Progenitor cell of endocrine pancreas (in vitro differentiated cells): ENCODE data around the gene FBXL5. TPM values are rescaled to one million over a fixed set of nuclear protein-coding genes. Genes with fewer than 3 reads are reported as not detected.

Source experiments
- DNase-seq: peaks from one replicate; pipeline ENCODE4 v3.0.0; 2021; ENCODE audit warnings: low spot score; ENCODE audit not compliant: unreplicated experiment
- H3K27ac Mint-ChIP-seq: 2 replicates; pipeline ENCODE4 v1.8.0; 2021; ENCODE audit warnings: mild to moderate bottlenecking, moderate library complexity, mixed read lengths
- H3K27me3 Mint-ChIP-seq: 2 replicates; pipeline ENCODE4 v1.8.0; 2021; ENCODE audit warnings: mixed read lengths
- H3K36me3 Mint-ChIP-seq: 2 replicates; pipeline ENCODE4 v1.8.0; 2022; ENCODE audit warnings: mixed read lengths; ENCODE audit not compliant: insufficient read depth
- H3K4me1 Mint-ChIP-seq: 2 replicates; pipeline ENCODE4 v1.8.0; 2021; ENCODE audit warnings: low read depth, mixed read lengths
- H3K4me3 Mint-ChIP-seq: 2 replicates; pipeline ENCODE4 v1.8.0; 2021; ENCODE audit warnings: low read depth, mild to moderate bottlenecking, moderate library complexity, mixed read lengths
- H3K9me3 Mint-ChIP-seq: 2 replicates; pipeline ENCODE4 v1.8.0; 2021; ENCODE audit warnings: low read depth, mixed read lengths
- total RNA-seq: library from RNA; stranded (reverse); gene quantifications from 2 replicates; pipeline ENCODE4 v1.2.1, GENCODE V29; 2021
- TF ChIP-seq, protein P1 (sequence below): fragments of 200-600 bp; sonication (generic); IDR thresholded peaks from one replicate; pipeline ENCODE4 v1.5.0; 2021; ENCODE audit warnings: antibody characterized with exemption, mild to moderate bottlenecking; ENCODE audit not compliant: unreplicated experiment

Gene FBXL5
- total RNA-seq, 1 donor from 2014 or later: 66.9 TPM

DNA sequence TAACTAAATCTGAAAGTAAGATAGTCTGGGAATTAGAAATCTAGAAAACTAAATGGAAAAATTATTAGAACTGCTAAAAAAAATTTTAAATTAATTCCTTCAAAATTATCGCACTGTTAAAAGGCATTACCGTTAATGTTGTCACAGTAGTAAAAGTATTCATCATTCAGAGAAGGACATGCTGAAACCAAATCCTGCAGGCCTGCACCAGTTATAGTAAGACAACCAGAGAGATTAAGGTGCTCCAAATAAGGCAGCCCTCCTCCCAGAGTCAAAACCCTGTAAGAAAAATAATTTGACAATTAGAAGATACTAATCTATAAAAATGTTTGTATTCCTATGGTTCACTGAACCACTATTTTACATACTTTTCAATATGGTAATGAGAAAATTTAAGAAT lies 43.0 kb downstream of the FBXL5 start:
- Mint-ChIP-seq H3K4me3 (no peak overlapping the region), H3K36me3 (peaks cover 30% of the 10 kb centered on the region), H3K27ac (no peak overlapping the region), H3K4me1 (no peaks in the 10 kb centered on the region), H3K9me3 (peaks cover 6% of the 10 kb centered on the region), H3K27me3 (no peaks in the 10 kb centered on the region)
- TF ChIP-seq, protein P1, sequence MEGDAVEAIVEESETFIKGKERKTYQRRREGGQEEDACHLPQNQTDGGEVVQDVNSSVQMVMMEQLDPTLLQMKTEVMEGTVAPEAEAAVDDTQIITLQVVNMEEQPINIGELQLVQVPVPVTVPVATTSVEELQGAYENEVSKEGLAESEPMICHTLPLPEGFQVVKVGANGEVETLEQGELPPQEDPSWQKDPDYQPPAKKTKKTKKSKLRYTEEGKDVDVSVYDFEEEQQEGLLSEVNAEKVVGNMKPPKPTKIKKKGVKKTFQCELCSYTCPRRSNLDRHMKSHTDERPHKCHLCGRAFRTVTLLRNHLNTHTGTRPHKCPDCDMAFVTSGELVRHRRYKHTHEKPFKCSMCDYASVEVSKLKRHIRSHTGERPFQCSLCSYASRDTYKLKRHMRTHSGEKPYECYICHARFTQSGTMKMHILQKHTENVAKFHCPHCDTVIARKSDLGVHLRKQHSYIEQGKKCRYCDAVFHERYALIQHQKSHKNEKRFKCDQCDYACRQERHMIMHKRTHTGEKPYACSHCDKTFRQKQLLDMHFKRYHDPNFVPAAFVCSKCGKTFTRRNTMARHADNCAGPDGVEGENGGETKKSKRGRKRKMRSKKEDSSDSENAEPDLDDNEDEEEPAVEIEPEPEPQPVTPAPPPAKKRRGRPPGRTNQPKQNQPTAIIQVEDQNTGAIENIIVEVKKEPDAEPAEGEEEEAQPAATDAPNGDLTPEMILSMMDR: no peak
- no peak for DNase-seq

DNA sequence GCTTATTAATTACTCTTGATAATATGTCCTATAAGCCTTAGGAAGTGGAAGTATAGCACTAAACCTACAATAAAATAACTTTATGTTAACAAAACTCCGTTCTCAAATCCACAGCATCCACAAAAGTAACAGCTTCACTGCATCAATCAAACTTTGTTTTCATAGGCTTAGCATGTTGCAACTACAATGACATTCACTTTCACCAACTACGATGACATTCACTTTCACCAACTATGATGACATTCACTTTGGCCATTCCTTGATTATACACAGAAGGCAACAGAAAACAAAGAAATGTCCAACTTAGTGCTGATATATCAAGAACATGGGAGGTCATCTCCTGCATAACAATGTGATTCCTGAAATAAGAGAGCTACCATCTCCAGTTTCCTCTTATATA lies 44.3 kb downstream of the FBXL5 start:
- Mint-ChIP-seq H3K4me3 (no peak overlapping the region), H3K9me3 (no peaks in the 10 kb centered on the region), H3K27me3 (no peaks in the 10 kb centered on the region), H3K4me1 (no peaks in the 10 kb centered on the region), H3K27ac (no peak overlapping the region), H3K36me3 (peaks cover 17% of the 10 kb centered on the region)
- DNase-seq: no peak
- TF ChIP-seq, protein P1: no peak

DNA sequence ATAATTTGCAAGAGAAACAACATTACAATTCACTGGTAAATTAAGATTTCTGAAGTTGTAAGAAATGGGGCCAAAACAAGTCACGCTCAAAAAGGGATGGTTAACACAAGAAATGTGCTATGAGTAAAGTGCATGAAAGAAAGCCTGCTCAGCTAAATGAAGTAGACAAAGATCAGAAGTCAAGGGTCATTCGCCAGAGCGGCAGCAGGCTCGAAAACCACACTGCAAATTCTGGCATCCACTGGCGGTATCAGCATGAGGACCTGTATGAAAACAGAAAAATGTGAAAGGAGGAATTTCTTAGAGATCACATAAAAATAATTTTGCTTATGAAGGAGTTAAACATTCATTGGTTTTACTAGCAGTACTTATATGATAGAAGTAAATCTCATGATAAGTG lies 49.6 kb downstream of the FBXL5 start:
- TF ChIP-seq, protein P1: no peak
- H3K4me1 Mint-ChIP-seq: no peaks in the 10 kb centered on the region
- no peak overlapping the region for H3K4me3 Mint-ChIP-seq

DNA sequence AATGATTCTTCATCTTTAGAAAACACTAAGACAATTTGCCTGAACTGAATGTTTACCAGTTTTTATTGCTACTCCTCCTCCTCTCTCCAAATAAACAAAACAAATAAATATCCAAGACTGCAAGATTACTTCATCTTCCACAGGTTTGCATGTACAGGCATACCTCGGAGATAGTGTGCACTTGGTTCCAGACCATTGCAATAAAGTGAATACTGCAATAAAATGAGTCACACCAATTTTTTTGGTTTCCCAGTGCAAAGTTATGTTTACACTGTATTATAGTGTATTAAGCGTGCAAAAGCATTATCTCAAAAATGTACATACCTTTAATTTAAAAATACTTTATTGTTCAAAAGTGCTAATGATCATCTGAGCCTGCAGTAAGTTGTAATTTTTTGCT lies 53.3 kb downstream of the FBXL5 start:
- no peak for DNase-seq
- Mint-ChIP-seq H3K4me1 (no peaks in the 10 kb centered on the region), H3K36me3 (peaks cover 52% of the 10 kb centered on the region), H3K4me3 (no peak overlapping the region), H3K9me3 (peaks cover 2% of the 10 kb centered on the region), H3K27me3 (no peaks in the 10 kb centered on the region), H3K27ac (no peak overlapping the region)
- TF ChIP-seq, protein P1: no peak

More for the DNA sequence above, 49.6 kb downstream of the FBXL5 start:
- H3K27ac Mint-ChIP-seq: peak overlapping the region; percentile 14
- peaks cover 2% of the 10 kb centered on the region for H3K9me3 Mint-ChIP-seq
- no peak for DNase-seq
- peaks cover 43% of the 10 kb centered on the region for H3K36me3 Mint-ChIP-seq
- H3K27me3 Mint-ChIP-seq: no peaks in the 10 kb centered on the region

DNA sequence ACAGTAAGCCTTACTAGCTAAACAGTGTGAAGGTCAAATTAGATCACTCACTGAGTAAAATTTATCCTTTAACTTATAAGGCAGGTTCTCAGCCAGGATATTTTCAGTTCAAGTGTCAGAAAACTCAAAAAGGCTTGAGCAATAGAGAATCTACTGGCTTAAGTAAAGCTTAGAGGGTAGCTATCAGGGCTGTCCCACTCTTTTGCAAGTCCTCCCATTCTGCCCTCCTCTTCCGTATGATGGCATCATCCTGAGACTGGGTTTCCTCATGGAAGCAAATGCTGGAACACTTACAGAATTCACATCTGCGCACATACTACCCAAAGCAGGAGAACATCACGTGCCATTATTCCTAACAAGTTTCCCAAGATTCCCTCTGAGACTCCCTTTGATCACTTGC lies 55.0 kb downstream of the FBXL5 start:
- Mint-ChIP-seq H3K4me3 (no peak overlapping the region), H3K27me3 (no peaks in the 10 kb centered on the region), H3K9me3 (peaks cover 2% of the 10 kb centered on the region), H3K27ac (peak overlapping the region; percentile 33), H3K36me3 (peaks cover 47% of the 10 kb centered on the region), H3K4me1 (no peaks in the 10 kb centered on the region)
- no peak for DNase-seq
- TF ChIP-seq, protein P1: no peak
